ENCODE measurements around the gene ADAM15. TPM values are rescaled to one million over a fixed set of nuclear protein-coding genes. Genes with fewer than 3 reads are reported as not detected.

ADAM15 gene
- total and polyA plus RNA-seq, 2 of the 8 experiments (the other 6 are each of a cell fraction or from before 2014, with no cell fraction given) = 32.9 to 37.6 TPM

GRCh38 chr1:155086856-155087535 is 35.9 kb downstream of the ADAM15 start (continued):
- TF ChIP-seq CHD7 (IDR thresholded peaks at IDR 0.05; ENCODE audit: insufficient replicate concordance, low read length) = no peak
- TF ChIP-seq SP4 (IDR thresholded peaks at IDR 0.05; ENCODE audit: low read length) = no peak

Measured in H1 (cell line).